Bone marrow (tissue), 2 donors: ENCODE measurements around the gene PBRM1.

Source experiments
- DNase-seq, 2 donors: peaks; one replicate each; lab custom pipeline; 2025; lab: John Stamatoyannopoulos, UW

Gene PBRM1

DNA sequence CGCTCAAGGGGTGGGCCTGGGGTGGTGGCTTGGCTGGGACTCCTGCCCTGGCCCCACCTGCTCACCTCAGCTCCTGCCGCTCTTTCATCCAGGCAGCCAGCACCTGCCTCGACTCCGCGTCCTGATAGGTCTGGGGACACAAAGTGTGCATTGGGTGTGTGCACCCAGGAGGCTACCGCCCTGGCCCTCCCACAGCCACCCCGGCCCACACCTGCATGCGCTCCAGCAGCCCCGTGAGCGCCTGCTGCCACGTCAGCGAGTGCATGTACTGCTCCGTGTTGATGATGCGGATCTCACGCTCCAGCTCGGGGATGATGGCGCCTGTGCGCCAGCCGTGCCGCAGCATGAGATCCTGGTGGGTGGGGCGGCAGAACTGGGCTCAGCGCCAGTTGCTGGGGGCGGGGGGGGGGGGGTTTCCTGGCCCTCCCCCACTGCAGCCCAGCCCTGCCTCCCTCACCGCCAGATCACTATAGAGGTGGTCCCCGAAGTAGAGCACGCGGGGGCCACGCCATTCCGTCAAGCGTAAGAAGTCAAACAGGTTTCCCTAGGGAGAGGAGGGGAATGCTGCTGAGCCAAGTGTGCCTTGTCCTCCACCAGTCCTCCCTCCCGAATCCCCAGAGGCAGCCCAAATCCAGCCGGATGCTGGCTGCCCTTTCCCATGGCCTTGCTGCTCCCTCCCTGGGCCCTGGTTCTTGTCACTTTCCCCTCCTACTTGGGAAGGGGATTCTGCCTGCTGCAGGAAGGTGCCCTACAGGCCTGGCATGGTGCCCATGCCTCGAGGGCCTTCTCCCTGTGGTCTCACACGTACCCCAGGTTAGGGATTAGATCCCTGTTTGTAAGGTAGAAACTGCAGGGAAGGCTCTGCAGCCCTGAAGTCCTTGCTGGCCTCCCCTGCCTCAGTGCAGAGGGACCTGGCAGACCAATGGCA, 160.7 kb downstream of the PBRM1 start:
- no peak for DNase-seq

DNA sequence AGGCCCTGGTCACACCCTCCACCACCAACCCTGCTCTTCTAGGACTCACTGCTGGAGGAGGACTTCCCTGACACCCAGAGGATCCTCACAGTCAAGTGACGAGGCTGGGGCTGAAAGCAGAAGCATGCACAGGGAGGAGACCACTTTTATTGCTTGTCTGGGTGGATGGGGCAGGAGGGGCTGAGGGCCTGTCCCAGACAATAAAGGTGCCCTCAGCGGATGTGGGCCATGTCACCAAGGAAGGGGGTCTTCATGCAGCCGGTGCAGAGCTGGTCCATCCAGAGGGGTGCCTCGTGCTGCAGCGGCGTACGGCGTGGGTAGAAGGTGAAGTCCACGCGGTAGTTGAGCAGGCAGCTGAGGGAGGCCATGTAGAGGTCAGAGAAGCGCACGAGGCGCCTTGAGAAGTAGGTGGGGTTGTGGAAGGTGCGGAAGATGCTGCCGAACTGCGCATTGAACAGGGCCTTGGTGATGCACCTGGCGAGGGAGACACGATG, 161.4 kb downstream of the PBRM1 start:
- no peak for DNase-seq

DNA sequence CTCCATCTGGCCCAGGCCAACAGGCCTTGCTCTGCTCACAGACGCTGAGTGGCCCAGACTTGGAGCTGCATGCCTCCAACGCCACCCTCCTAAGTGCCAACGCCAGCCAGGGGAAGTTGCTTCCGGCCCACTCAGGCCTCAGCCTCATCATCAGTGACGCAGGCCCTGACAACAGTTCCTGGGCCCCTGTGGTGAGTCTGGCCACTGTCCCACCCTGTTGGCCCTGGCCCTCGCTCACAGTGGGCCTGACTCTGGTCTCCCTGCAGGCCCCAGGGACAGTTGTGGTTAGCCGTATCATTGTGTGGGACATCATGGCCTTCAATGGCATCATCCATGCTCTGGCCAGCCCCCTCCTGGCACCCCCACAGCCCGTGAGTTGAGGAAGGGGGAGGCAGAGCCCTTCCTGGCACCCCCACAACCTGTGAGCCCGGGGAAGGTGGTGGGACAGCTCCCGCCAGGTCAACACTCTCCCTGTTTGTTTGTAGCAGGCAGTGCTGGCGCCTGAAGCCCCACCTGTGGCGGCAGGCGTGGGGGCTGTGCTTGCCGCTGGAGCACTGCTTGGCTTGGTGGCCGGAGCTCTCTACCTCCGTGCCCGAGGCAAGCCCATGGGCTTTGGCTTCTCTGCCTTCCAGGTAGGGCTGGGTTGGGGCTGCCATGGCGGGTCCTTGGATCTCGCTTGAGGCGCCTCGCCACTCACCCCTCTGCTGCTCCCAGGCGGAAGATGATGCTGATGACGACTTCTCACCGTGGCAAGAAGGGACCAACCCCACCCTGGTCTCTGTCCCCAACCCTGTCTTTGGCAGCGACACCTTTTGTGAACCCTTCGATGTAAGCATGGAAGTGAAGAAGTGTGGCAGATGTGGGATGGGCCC, 162.1 kb downstream of the PBRM1 start:
- DNase-seq = no peak

DNA sequence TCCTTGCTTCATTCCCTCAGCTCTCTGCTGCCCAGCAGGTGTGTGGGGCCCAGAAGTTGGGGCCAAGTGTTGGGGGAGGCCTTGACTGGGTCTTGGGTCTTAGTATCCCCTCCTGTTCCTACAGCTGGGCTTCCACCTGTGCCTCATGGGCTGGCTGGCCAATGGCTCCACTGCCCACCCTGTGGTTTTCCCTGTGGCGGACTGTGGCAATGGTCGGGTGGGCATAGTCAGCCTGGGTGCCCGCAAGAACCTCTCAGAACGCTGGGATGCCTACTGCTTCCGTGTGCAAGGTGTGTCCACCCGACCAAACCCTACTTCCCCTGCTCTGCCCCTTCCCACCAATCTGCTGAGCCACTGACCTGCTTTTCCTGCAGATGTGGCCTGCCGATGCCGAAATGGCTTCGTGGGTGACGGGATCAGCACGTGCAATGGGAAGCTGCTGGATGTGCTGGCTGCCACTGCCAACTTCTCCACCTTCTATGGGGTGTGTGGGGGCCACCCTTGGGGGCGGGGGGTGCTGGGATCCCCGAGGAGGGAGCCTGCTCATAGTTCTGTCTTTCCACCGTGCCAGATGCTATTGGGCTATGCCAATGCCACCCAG, 163.0 kb downstream of the PBRM1 start:
- no peak for DNase-seq

DNA sequence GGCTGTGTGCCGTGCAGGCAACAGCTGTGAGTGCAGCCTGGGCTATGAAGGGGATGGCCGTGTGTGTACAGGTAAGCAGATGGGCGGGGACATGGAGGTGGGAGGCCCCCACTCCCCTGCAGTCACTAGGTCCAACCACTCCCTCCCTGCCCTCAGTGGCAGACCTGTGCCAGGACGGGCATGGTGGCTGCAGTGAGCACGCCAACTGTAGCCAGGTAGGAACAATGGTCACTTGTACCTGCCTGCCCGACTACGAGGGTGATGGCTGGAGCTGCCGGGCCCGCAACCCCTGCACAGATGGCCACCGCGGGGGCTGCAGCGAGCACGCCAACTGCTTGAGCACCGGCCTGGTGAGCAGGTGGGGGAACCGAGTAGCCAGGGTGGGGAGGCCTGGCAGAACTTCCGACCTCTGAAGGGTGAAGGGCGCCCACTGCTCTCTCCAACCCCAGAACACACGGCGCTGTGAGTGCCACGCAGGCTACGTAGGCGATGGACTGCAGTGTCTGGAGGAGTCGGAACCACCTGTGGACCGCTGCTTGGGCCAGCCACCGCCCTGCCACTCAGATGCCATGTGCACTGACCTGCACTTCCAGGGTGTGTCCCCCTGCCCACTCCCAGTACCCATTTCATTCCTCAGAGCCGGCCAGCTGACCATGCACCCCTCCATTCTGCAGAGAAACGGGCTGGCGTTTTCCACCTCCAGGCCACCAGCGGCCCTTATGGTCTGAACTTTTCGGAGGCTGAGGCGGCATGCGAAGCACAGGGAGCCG, 163.6 kb downstream of the PBRM1 start:
- DNase-seq = no peak

DNA sequence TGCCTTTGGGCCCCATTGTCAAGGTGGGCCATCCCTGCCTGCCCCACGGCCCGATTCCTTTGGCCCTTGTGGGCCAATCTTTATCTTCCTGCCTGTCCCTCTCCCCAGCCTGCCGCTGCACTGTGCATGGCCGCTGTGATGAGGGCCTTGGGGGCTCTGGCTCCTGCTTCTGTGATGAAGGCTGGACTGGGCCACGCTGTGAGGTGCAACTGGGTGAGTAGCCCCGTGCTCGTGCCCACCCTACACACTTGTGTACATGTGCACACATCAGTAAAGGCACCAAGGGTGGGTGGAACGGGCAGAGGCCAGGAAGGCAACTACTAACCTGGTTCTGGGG, 164.3 kb downstream of the PBRM1 start:
- no peak for DNase-seq

DNA sequence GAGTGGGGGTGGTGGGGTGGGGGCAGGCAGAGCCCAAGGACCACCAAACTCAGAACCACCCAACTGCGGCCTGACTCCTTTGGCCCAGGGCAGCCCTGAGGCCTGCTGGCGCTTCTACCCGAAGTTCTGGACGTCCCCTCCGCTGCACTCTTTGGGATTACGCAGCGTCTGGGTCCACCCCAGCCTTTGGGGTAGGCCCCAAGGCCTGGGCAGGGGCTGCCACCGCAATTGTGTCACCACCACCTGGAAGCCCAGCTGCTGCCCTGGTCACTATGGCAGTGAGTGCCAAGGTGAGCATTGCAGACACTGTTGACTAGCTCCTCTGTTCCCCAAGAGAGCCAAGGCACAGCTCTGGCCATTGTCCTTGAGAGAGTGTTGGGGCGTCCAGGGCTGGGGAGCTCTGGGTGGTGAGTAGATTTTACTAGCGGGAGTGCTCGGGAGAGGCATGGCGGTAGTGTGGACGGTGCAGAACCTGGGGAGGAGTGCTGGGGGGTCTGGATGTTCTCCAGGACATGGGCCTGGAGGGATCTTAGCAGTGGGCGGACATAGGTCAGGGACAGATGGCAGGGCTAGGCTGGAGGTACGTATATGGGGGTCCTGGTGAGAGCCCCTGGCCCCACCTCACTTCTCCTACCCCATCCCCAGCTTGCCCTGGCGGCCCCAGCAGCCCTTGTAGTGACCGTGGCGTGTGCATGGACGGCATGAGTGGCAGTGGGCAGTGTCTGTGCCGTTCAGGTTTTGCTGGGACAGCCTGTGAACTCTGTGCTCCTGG, 164.8 kb downstream of the PBRM1 start:
- no peak for DNase-seq

DNA sequence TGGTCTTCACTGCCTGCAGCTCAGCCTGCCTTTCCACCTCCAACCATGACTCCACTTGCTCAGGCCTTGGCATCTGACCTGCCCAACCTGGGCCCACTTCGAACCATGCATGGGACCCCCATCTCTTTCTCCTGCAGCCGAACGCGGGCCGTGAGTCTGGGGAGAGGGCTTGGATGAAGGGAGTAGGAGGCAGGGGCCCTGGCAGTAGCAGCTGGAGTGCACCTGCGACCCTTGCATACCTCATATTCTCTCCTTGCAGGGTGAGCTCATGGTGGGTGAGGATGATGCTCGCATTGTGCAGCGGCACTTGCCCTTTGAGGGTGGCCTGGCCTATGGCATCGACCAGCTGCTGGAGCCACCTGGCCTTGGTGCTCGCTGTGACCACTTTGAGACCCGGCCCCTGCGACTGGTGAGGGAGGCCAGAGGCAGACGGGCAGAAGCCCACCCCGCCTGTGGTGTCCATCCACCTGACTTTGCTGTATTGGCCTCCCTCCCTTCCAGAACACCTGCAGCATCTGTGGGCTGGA, 165.5 kb downstream of the PBRM1 start:
- DNase-seq = no peak

DNA sequence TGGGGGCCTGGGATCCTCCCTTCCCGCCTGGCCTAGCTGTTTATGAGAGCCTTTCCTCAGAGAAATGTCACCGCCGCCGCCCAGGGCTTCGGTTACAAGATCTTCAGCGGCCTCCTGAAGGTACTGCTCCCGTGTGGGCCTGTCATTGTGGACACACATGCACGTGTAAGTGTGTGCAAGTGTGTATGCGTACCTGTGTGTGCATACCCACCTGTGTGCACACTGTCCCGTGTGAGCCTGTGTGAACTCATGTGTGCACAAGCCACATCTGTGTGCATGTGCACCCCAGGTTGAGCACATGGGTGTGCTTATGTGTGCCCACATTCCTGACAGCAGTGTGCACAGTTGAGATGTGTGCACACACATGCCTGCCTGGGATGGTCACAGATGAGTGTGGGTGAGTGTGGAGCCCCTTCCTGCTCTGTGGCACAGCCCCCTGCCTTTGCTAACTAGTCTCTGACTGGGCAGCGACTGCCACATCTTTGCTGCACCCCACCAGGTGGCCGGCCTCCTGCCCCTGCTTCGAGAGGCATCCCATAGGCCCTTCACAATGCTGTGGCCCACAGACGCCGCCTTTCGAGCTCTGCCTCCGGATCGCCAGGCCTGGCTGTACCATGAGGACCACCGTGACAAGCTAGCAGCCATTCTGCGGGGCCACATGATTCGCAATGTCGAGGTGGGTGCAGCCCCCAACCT, 166.1 kb downstream of the PBRM1 start:
- DNase-seq = no peak

DNA sequence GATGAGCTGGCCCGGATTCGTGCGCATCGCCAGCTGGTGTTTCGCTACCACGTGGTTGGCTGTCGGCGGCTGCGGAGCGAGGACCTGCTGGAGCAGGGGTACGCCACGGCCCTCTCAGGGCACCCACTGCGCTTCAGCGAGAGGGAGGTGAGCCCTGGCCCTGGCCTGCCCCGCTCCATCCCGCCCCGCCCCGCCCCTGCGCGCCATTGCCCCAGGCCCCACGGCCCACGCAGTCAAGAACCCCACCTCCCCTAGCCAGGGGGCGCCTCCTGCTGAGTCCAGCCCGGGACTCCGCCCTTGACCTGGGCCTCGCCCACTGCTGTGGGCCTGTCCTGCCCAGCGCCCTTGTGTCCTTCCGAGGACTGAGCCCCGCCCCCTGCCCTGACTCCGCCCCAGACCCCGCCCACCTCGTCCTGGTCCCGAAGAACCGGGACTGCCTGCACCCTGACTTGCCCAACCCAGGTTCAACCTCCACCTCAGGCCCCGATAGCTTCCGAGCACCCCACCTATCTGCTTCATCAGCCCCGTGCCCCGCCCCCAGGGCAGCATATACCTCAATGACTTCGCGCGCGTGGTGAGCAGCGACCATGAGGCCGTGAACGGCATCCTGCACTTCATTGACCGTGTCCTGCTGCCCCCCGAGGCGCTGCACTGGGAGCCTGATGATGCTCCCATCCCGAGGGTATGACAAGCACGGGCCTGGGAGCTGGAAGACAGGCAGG, 166.8 kb downstream of the PBRM1 start:
- no peak for DNase-seq

DNA sequence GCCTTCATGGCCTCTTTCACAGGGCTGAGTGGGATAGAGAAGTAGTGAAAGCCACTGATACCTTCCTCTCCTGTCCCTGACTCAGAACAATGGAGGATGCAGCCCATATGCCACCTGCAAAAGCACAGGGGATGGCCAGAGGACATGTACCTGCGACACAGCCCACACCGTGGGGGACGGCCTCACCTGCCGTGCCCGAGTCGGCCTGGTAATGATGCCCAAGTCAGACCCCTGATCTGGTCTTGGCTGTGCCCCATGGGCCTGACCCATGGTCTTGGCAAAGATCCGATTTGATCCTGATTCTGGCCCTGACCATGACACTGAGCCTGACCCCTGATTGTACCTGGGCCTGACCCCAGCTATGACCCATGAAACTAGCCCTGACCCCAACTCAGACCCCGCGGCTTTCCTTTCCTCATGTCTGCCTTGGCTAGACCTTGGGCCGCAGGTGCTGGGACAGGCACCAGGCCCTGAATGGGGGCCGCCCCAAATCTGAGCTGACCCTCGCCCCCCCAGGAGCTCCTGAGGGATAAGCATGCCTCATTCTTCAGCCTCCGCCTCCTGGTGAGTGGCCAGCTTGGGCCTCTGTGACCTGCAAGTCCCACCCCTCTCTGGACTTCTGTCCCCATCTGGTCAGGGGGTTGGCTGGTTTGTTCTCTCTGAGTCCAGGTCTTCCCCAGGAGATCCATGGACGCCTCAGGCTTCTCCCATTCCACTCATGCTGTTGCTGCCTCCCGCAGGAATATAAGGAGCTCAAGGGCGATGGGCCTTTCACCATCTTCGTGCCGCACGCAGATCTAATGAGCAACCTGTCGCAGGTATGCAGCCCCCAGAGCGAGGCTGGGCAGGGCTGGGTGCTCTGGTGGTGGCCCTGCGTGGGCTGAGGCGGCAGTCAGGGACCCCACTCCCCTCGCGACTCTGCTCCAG, 167.7 kb downstream of the PBRM1 start:
- no peak for DNase-seq

DNA sequence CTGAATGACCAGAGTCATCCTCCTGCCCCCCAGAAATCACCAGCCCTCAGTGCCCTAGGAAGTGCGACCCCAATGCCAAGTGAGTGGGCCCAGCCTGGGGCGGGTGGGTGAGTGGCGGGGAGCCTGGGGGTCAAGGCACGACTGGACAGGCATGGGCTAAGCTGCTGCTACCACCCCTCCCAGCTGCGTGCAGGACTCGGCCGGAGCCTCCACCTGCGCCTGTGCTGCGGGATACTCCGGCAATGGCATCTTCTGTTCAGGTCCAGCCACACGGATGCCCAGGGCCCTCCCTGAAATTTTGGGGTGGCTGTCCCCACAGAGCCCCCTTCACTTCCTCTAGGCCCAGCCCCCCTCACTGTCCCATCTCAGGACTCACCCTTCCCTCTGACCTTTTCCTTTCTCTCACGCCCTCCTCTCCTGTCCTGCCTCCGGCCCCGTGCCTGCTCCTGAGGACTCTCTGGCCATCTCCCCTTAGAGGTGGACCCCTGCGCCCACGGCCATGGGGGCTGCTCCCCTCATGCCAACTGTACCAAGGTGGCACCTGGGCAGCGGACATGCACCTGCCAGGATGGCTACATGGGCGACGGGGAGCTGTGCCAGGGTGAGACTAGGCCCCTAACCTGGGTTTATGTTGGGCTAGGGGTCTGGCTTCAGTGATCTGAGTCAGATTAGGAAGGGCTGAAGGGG, 169.1 kb downstream of the PBRM1 start:
- DNase-seq = no peak

DNA sequence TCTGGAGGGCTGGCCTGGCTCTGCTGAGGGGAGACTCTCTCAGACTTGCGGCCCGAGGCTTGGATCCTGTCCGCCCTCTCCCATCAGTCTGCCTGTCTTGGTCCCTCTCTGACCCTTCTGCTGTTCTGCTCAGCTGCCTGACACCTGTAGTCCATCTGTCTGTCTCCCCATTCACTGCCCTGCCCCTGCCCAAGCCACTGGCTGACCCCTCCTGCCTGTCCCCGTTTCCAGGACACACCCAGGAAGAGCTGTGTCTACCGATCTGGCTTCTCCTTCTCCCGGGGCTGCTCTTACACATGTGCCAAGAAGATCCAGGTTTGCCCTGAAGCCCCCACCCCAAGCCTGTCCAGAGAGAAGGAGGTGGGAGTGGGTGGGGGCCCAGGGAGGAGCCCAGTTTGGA, 170.5 kb downstream of the PBRM1 start:
- no peak for DNase-seq

DNA sequence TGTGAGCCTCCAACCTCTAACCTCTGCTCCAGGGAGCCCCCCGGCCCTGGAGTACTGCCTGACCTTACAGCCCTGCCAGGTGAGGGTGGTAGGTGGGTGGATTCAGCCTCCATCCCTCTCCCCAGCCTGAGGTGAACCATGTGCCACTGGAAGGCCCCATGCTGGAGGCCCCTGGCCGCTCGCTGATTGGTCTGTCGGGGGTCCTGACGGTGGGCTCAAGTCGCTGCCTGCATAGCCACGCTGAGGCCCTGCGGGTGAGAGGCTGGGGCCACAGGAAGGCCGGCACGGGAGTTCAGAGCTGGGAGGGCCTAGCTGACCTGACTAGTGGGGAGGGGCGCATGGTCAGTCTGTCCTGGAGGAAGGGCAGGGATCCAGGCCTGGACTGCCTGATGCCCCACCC, 171.1 kb downstream of the PBRM1 start:
- DNase-seq = no peak

DNA sequence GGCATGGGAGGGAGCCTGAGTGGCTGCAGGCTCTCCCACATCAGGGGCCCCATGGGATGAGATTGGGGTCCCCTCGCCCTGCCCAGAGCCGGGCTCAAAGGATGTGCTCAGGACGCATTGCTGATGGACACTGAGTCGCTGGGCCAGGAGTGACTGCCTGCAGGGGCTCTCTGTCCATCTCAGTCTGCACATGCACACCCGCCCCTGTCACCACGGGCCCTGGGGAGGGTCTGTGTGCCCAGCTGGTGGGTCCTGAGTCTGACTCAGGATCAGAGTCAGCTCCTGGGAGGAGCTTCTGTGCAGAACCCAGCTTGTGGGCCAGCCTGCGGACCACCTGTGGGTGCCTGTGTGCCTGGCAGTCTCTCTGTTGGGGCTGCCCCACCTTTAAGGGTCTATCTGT, 172.4 kb downstream of the PBRM1 start:
- DNase-seq = no peak

DNA sequence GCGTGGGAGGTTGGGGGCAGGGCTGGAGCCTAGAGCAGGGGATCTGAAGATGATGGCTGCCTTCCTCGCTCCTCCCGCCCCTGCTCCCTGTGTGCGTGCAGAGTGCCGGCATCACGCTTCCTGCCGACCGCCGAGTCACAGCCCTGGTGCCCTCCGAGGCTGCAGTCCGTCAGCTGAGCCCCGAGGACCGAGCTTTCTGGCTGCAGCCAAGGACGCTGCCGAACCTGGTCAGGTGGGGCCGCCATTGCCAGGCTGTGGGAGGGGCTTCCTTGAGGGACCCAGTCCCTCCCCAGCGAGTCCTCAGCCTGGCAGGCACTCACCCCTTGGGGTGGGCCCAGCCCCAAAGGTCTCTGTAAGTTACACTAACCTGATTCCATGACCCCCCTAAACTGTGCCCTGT, 173.0 kb downstream of the PBRM1 start:
- no peak for DNase-seq

DNA sequence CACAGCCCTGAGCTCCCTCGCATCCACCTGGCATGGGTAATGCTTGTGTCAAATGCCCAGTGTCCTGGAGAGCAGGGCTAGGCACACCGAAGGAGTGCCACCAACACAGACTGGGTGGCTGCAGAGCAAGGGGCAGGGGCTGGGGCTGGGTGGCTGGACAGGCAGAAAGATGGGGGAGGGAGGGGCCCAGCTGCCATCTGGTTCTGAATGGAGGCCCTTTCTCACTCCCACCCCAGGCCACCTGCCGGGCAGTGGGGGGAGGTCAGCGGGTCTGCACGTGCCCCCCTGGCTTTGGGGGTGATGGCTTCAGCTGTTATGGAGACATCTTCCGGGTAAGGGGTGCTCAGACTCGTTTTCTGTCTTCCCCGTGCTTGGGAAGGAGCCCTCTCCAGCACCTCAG, 173.6 kb downstream of the PBRM1 start:
- DNase-seq = no peak

DNA sequence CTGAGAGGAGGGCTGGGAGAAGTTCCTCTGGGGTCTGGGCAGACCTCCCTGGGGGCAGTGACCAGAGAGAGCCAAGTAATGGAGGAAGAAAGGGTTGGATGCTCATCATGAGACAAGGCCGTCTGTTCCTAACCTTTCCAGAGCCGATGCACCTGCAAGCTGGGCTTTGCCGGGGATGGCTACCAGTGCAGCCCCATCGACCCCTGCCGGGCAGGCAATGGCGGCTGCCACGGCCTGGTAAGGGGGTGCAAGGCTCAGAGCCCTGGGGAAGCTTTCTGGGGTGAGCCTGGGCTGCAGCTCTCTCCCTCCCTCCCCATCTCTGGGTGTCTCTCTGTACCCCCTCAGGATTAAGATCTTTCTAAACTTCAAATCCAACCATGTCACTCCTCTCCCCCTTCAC, 174.2 kb downstream of the PBRM1 start:
- no peak for DNase-seq
